CD14-positive monocyte (primary cell): Measurements from ENCODE around the gene STIM1. TPM values are rescaled to one million over a fixed set of nuclear protein-coding genes. Genes with fewer than 3 reads are reported as not detected.

Experiments
- DNase-seq, 3 donors: peaks; one replicate each; pipeline ENCODE4 v3.0.0-alpha.2; 2011 to 2022
- H2AFZ ChIP-seq: 2 replicates; pipeline ENCODE4 v1.6.0; 2012; ENCODE audit warnings: mild to moderate bottlenecking, low read depth, low read length, inconsistent platforms; ENCODE audit not compliant: insufficient read depth, poor library complexity, severe bottlenecking
- H3K27ac ChIP-seq, 2 donors: 1 replicate in 1 of 2; 2 replicates in 1 of 2; pipeline ENCODE4 v1.5.1; 2012 to 2013; ENCODE audit warnings: low read length in 2 of 2, control low read depth in 1 of 2, inconsistent platforms in 1 of 2, low read depth in 1 of 2, mild to moderate bottlenecking in 1 of 2
- H3K27me3 ChIP-seq, 2 donors: one replicate each; pipeline versions ENCODE4 v1.6.0 to v1.6.1; 2011 to 2013; ENCODE audit warnings: low read length in 2 of 2; ENCODE audit not compliant: control insufficient read depth in 2 of 2, insufficient read depth in 2 of 2
- H3K36me3 ChIP-seq, 2 donors: replicated peaks in 1 of 2; 1 replicate in 1 of 2; 2 replicates in 1 of 2; pipeline versions ENCODE4 v1.5.1 to v1.6.1; 2012 to 2013; ENCODE audit warnings: low read length in 2 of 2, control low read depth in 1 of 2, inconsistent platforms in 1 of 2, mild to moderate bottlenecking in 1 of 2; ENCODE audit not compliant: insufficient read depth in 2 of 2, control insufficient read depth in 1 of 2
- H3K4me1 ChIP-seq, 2 donors: 1 replicate in 1 of 2; 2 replicates in 1 of 2; pipeline versions ENCODE4 v1.5.1 to v1.6.1; 2012 to 2013; ENCODE audit warnings: low read length in 2 of 2, control low read depth in 1 of 2, inconsistent platforms in 1 of 2, mild to moderate bottlenecking in 1 of 2, moderate library complexity in 1 of 2; ENCODE audit not compliant: insufficient read depth in 2 of 2, control insufficient read depth in 1 of 2
- H3K4me2 ChIP-seq: replicated peaks from 2 replicates; pipeline ENCODE3; 2012; ENCODE audit warnings: low read length, moderate library complexity, mild to moderate bottlenecking; ENCODE audit not compliant: poor library complexity, severe bottlenecking; ENCODE audit errors: extremely low read depth
- H3K4me3 ChIP-seq, 3 experiments: fragments of 200-600 bp in 1 of 3; sonication (generic) in 1 of 3; replicated peaks in 1 of 3; 1 replicate in 2 of 3; 2 replicates in 1 of 3; pipeline ENCODE4 v1.5.1; 2011 to 2013; ENCODE audit warnings: low read length in 3 of 3, mild to moderate bottlenecking in 3 of 3, control low read depth in 2 of 3, low read depth in 2 of 3, inconsistent platforms in 1 of 3, moderate library complexity in 1 of 3
- H3K79me2 ChIP-seq: 2 replicates; pipeline ENCODE4 v1.6.0; 2012; ENCODE audit warnings: mild to moderate bottlenecking, control low read depth, inconsistent platforms, low read length, moderate library complexity; ENCODE audit not compliant: insufficient read depth
- H3K9ac ChIP-seq: 2 replicates; pipeline ENCODE4 v1.6.0; 2017; ENCODE audit warnings: low read length, mild to moderate bottlenecking; ENCODE audit not compliant: insufficient read depth, poor library complexity, severe bottlenecking
- H3K9me3 ChIP-seq, 2 donors: replicated peaks in 1 of 2; 1 replicate in 1 of 2; 2 replicates in 1 of 2; pipeline versions ENCODE4 v1.5.1 to v1.6.1; 2012 to 2013; ENCODE audit warnings: low read length in 2 of 2, control low read depth in 1 of 2; ENCODE audit not compliant: control insufficient read depth in 1 of 2, insufficient read depth in 1 of 2
- H4K20me1 ChIP-seq: 2 replicates; pipeline ENCODE4 v1.6.0; 2012; ENCODE audit warnings: mild to moderate bottlenecking, low read length, control low read depth, moderate library complexity; ENCODE audit not compliant: insufficient read depth
- H3K27ac Mint-ChIP-seq, 7 donors: one replicate each; pipeline ENCODE4 v1.8.0; 2020; ENCODE audit warnings: mild to moderate bottlenecking in 7 of 7, mixed read lengths in 7 of 7, moderate library complexity in 6 of 7, inconsistent platforms in 2 of 7
- H3K27me3 Mint-ChIP-seq, 3 donors: one replicate each; pipeline ENCODE4 v1.8.0; 2021 to 2022; ENCODE audit warnings: low read depth in 3 of 3, mild to moderate bottlenecking in 3 of 3, mixed read lengths in 3 of 3, moderate library complexity in 3 of 3, inconsistent platforms in 1 of 3
- H3K36me3 Mint-ChIP-seq, 2 donors: one replicate each; pipeline ENCODE4 v1.8.0; 2020; ENCODE audit warnings: mixed read lengths in 2 of 2, inconsistent platforms in 1 of 2, mild to moderate bottlenecking in 1 of 2
- H3K4me1 Mint-ChIP-seq: one replicate; pipeline ENCODE4 v1.8.0; 2020; ENCODE audit warnings: mild to moderate bottlenecking, mixed read lengths
- H3K4me3 Mint-ChIP-seq, 2 donors: one replicate each; pipeline ENCODE4 v1.8.0; 2020; ENCODE audit warnings: mild to moderate bottlenecking in 2 of 2, mixed read lengths in 2 of 2, moderate library complexity in 1 of 2
- H3K9me3 Mint-ChIP-seq, 7 donors: one replicate each; pipeline ENCODE4 v1.8.0; 2020 to 2022; ENCODE audit warnings: mixed read lengths in 7 of 7, mild to moderate bottlenecking in 6 of 7, moderate library complexity in 6 of 7, inconsistent platforms in 2 of 7
- WGBS: methylation state at CpG from one replicate; pipeline ENCODE4 v1.1.5; 2013; ENCODE audit warnings: missing lambda C conversion rate; ENCODE audit not compliant: insufficient coverage; 5-methylcytosine and 5-hydroxymethylcytosine counted together
- intact Hi-C, 2 donors: fragments of 100-400 bp; cut with micrococcal nuclease; formaldehyde crosslinking; loops; one replicate each; pipeline versions ENCODE4 v1.15.0 to v1.15.1; 2023
- polyA plus RNA-seq, 3 donors: library from polyadenylated mRNA; depleted of rRNA in 1 of 3; unstranded in 2 of 3; stranded (reverse) in 1 of 3; fragments of 300-500 nt in 2 of 3; fragments of >200 nt in 1 of 3; fragmentation: Illumina TruSeq in 2 of 3; gene quantifications; 1 replicate in 2 of 3; 2 replicates in 1 of 3; pipeline ENCODE4 v1.2.3, GENCODE V29; 2012 to 2021
- TF ChIP-seq, protein P1 (sequence below): fragments of 200-600 bp; IDR thresholded peaks from one replicate; pipeline ENCODE4 v1.8.0; 2022; ENCODE audit warnings: antibody characterized with exemption, mild to moderate bottlenecking

Gene STIM1
- polyA plus RNA-seq, 3 donors = 14.0 to 68.6 (median 21.0) TPM

DNA sequence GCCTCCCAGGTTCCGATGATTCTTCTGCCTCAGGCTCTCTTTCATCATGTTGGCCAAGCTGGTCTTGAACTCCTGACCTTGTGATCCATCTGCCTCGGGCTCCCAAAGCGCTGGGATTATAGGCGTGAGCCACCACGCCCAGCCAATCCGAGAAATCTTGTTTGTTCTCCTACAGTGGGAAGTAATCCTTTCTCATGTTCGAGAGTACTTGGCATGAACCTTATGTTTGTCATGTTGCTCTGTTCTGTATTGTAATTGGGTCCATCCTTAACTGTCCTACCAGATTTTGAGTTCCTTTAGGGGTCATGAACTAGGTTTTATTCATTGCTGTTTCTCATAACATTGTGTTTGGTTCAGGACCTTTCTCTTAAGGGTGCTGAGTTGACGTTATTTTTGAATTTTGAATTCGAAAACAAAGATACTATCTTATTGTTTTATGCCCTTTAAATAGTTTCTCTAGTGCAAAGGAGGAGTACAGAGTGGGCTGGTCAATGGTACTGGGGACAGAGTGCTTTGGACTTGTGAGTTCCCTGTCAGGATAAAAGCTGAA, 125.7 kb downstream of the STIM1 start:
- no peaks in the 10 kb centered on the region for H3K9me3 Mint-ChIP-seq
- peaks cover 16 to 21% of the 10 kb centered on the region in 2 donors for H3K36me3 Mint-ChIP-seq
- peaks cover 2 to 26% of the 10 kb centered on the region in 2 donors for H3K36me3 ChIP-seq
- no peak overlapping the region for H3K9ac ChIP-seq
- no peaks in the 10 kb centered on the region for H3K4me1 ChIP-seq
- H4K20me1 ChIP-seq = peaks cover 98% of the 10 kb centered on the region
- no peak overlapping the region for H3K4me2 ChIP-seq
- H3K9me3 ChIP-seq = no peaks in the 10 kb centered on the region
- H3K4me1 Mint-ChIP-seq = peaks cover 16% of the 10 kb centered on the region
- H3K27me3 ChIP-seq = no peaks in the 10 kb centered on the region
- H2AFZ ChIP-seq = no peak overlapping the region
- no peaks in the 10 kb centered on the region for H3K27me3 Mint-ChIP-seq
- intact Hi-C loops = loop anchor here in 1 of 2 donors (10.0 kb wide), 1 partner anchor 104 kb away; no protein-coding TSS in a partner anchor
- peaks cover 78% of the 10 kb centered on the region for H3K79me2 ChIP-seq
- no peak for DNase-seq
- H3K27ac Mint-ChIP-seq = peak overlapping the region in 2 of 7 donors; percentile 31 to 50
- H3K4me3 Mint-ChIP-seq = no peak overlapping the region
- H3K4me3 ChIP-seq = no peak overlapping the region
- no peak overlapping the region for H3K27ac ChIP-seq
- 99% methylated on average over 7 of the region's 9 CpGs for WGBS
- TF ChIP-seq, protein P1, sequence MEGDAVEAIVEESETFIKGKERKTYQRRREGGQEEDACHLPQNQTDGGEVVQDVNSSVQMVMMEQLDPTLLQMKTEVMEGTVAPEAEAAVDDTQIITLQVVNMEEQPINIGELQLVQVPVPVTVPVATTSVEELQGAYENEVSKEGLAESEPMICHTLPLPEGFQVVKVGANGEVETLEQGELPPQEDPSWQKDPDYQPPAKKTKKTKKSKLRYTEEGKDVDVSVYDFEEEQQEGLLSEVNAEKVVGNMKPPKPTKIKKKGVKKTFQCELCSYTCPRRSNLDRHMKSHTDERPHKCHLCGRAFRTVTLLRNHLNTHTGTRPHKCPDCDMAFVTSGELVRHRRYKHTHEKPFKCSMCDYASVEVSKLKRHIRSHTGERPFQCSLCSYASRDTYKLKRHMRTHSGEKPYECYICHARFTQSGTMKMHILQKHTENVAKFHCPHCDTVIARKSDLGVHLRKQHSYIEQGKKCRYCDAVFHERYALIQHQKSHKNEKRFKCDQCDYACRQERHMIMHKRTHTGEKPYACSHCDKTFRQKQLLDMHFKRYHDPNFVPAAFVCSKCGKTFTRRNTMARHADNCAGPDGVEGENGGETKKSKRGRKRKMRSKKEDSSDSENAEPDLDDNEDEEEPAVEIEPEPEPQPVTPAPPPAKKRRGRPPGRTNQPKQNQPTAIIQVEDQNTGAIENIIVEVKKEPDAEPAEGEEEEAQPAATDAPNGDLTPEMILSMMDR = no peak

DNA sequence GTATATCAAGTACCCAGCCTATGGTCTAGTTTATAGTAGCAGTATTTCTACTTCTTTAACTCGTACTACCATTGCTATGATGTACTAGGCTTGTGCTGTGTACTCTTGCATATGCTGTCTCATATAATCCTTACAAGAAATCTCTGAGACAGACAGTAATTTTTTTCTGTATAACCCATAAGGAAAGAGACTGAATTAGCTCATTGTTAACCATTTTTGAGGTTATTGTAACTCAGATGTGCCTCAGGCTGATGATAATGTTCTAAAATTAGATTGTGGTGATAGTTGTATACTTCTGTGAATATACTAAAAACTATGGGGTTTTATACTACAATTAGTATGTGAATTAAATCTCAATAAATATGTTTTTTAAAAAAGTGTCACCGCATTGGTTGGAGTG, 127.0 kb downstream of the STIM1 start:
- H3K27ac Mint-ChIP-seq = no peak overlapping the region
- H3K9me3 ChIP-seq = no peaks in the 10 kb centered on the region
- H3K36me3 ChIP-seq = peaks cover 4 to 26% of the 10 kb centered on the region in 2 donors
- H3K27me3 Mint-ChIP-seq = no peaks in the 10 kb centered on the region
- H3K9me3 Mint-ChIP-seq = no peaks in the 10 kb centered on the region
- no peaks in the 10 kb centered on the region for H3K4me1 ChIP-seq
- TF ChIP-seq, protein P1 = no peak
- H3K9ac ChIP-seq = no peak overlapping the region
- H3K36me3 Mint-ChIP-seq = peaks cover 20 to 24% of the 10 kb centered on the region in 2 donors
- no peak overlapping the region for H2AFZ ChIP-seq
- H3K27ac ChIP-seq = no peak overlapping the region
- H3K4me2 ChIP-seq = no peak overlapping the region
- H3K4me3 ChIP-seq = no peak overlapping the region
- peaks cover 80% of the 10 kb centered on the region for H3K79me2 ChIP-seq
- no peaks in the 10 kb centered on the region for H3K27me3 ChIP-seq
- peaks cover 17% of the 10 kb centered on the region for H3K4me1 Mint-ChIP-seq
- intact Hi-C loops = loop anchor here in 1 of 2 donors (10.0 kb wide), 1 partner anchor 102 kb away; no protein-coding TSS in a partner anchor
- H4K20me1 ChIP-seq = peaks cover 98% of the 10 kb centered on the region
- WGBS = no CpG with 5 or more reads among the region's 2 CpGs
- no peak overlapping the region for H3K4me3 Mint-ChIP-seq
- no peak for DNase-seq
